ENCODE measurements around the gene OXA1L. TPM values are rescaled to one million over a fixed set of nuclear protein-coding genes. Genes with fewer than 3 reads are reported as not detected.
"Not testable (repeated sequence)": the region's sequence is repeated elsewhere in the genome, so short reads cannot be mapped to it uniquely, and the experiment has no call there.

Gene OXA1L
- total RNA-seq, 8 experiments from 2014 or later = 69.1 to 138 (median 84.1) TPM

DNA sequence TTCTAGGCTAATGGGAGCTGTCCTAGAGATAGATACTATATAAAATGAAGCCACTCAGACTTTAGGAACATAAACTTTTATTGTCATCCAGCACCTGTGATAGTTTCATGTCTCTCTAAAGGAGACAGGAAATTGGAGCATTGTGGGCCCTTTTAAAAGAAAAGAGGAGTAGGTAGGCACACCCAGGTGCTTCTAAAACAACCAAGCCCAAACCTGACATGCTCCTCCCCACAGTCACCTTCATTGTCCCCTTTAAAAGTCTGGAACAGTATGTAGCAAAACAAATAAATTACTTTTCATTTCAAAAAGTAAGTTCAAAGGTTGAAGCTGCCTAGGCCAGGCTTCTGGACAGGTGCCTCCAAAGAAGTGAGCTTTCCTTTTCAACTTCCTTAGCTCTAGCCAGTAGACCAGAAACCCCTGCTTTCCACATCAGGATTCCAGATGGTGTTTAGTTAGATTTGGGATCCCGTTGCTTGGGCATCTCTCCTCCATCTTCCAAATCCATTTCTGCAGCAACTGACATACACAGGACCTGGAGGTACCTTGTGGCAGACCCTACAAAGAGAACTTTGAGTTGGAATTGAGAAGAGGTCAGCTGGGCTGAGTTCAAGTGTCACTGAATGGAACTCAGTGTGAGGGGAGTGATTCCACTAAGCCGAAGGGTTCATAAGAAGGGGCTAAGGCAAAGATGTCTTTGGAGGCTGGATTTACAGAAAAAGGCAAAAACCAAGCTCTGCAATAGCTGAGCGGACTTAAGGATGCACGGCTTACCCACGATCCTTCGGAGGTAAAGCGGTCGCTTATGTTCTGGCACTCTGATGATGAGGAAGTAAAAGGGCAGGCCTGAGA is 6.9 kb downstream of the OXA1L start:
- WGBS, 10 experiments = 67 to 100% (median 95%) methylated on average over 1 to 7 of the region's 8 CpGs; no CpG with 5 or more reads in 2 of the 10 experiments
- Histone ChIP-seq H3K27ac (no peak overlapping the region), H3K4me3 (no peak overlapping the region), H3K4me1 (replicated peaks in 1 of 2) (peaks cover 0 to under 1% of the 10 kb centered on the region in 2 donors)
- ATAC-seq (replicated peaks in 6 of 8) = no peak
- in situ Hi-C loops (cut with MboI; ENCODE audit: low pct_unique_long_range_greater_than_20kb in 2 of 9, low sequenced_read_pairs in 9 of 9, unreplicated experiment in 9 of 9) = no loop called here

DNA sequence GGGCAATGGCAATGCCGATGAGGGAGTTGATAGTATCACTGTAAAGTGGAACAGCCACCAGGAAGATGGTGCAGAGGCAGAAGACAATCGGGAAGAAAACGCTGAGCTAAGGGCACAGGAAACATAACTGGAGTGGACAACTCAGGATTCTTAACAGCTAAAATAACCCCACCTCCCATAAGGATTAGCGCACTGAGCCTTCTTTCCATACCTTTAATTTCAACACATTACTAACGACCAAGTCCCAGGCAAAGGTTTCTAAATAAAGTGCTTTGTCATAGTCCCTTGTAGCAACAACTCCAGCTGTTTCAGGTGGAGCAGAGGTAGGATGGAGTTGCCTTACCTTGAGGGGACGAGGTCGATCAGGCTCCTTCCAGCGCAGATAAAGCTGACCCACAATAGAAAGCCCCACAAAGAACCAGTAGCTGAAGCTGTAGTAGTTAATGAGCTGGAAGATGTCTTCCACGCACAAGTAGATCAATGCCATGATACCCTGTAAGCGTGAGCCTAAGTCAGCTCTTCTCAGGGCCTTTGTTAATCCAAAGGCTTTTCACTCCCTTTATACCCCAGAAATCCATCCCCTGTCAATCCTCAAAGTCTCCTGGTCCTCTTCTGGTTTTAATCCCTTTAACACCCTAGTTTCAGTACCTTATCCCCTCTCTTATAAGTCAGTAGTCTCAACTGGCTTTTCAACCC is 7.7 kb downstream of the OXA1L start:
- Histone ChIP-seq H3K4me1 (replicated peaks in 1 of 2) (no peaks in the 10 kb centered on the region), H3K27ac (no peak overlapping the region), H3K4me3 (no peak overlapping the region)
- no peak for ATAC-seq (replicated peaks in 6 of 8)
- in situ Hi-C loops (cut with MboI; ENCODE audit: low pct_unique_long_range_greater_than_20kb in 2 of 9, low sequenced_read_pairs in 9 of 9, unreplicated experiment in 9 of 9) = no loop called here
- WGBS, 10 experiments = 50 to 100% (median 89%) methylated on average over 1 to 10 of the region's 10 CpGs; no CpG with 5 or more reads in 3 of the 10 experiments

DNA sequence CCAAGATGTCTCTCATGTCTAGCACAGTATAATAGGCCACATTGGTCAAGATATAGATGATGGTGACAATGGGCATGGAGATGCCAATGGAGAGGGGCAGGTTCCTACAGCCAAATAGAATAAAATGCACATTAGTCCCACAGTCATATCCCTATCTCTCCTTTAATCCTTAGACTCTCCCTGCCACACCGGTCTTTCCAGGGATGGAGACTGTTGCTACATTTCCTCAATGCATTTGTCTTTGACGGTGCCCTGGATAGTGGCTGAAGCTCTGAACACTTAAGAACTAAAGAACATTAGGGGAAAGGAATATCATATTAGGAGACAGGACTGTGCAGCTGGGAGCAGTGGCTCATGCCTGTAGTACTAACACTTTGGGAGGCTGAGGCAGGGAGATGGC is 9.7 kb downstream of the OXA1L start:
- no peak for ATAC-seq (replicated peaks in 6 of 8)
- Histone ChIP-seq H3K4me3 (no peak overlapping the region), H3K27ac (no peak overlapping the region), H3K4me1 (replicated peaks in 1 of 2) (no peaks in the 10 kb centered on the region)
- 73 to 100% (median 100%) methylated on average over 1 to 2 of the region's 2 CpGs; no CpG with 5 or more reads in 5 of the 10 experiments for WGBS, 10 experiments
- in situ Hi-C loops (cut with MboI; ENCODE audit: low pct_unique_long_range_greater_than_20kb in 2 of 9, low sequenced_read_pairs in 9 of 9, unreplicated experiment in 9 of 9) = no loop called here

GRCh38 chr14:22776849-22777248 is 10.4 kb downstream of the OXA1L start:
- H3K4me3 ChIP-seq; H3K4me1 ChIP-seq (replicated peaks in 1 of 2); H3K27ac ChIP-seq; ATAC-seq (replicated peaks in 6 of 8); in situ Hi-C loops (cut with MboI; ENCODE audit: low pct_unique_long_range_greater_than_20kb in 2 of 9, low sequenced_read_pairs in 9 of 9, unreplicated experiment in 9 of 9): not testable (repeated sequence)
- 74 to 100% (median 90%) methylated on average over 1 to 7 of the region's 8 CpGs; no CpG with 5 or more reads in 2 of the 10 experiments for WGBS, 10 experiments

DNA sequence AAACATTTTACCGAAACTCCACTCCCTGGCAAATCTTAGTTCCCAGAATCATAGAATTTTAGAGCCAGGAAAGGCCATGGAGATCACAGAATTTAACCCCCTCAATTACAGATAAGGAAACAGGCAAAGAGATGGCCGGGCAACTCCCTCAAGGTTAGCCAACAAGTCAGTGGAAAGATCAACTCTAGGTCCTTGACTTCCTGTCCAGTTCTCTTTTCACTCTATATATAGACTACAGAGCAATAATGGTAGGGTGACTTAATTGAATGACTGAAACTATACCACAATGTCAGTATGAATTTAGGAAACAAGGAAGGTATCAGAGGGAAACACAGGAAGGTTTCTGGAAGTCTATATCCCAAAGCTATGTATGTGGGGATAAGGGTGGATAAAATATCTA is 11.6 kb downstream of the OXA1L start:
- H3K27ac ChIP-seq = no peak overlapping the region
- 83 to 100% (median 90%) methylated on average over 1 to 2 of the region's 2 CpGs; no CpG with 5 or more reads in 5 of the 10 experiments for WGBS, 10 experiments
- no peaks in the 10 kb centered on the region for H3K4me1 ChIP-seq (replicated peaks in 1 of 2)
- no peak for ATAC-seq (replicated peaks in 6 of 8)
- in situ Hi-C loops (cut with MboI; ENCODE audit: low pct_unique_long_range_greater_than_20kb in 2 of 9, low sequenced_read_pairs in 9 of 9, unreplicated experiment in 9 of 9) = no loop called here
- H3K4me3 ChIP-seq = no peak overlapping the region

DNA sequence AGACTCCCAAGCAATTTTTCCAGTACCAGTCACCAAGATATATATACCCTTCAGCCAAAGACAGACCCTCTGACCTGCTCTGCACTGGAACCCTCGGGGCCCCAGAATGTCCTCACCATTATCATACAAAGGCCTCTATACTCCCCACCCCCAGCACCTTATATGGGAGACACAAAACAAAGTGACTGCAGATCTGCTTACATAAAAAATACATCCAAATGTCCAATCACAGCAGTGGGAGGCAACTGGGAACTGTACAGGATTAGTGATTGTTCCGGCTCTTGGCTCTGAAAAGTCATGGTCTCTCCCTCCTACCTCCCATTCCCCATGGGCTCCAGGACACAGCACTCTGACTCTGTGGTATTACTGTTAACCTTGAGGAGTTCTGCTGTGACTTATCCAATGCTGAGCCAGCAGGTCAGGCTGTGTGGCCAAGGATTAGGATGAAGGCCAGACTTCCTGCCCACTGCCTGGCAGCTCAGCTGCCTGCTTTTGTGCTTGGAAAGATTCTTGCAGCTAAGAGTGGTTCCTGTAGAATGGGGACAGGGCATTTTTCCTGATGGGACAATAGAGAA is 13.7 kb downstream of the OXA1L start:
- in situ Hi-C loops (cut with MboI; ENCODE audit: low pct_unique_long_range_greater_than_20kb in 2 of 9, low sequenced_read_pairs in 9 of 9, unreplicated experiment in 9 of 9) = no loop called here
- WGBS, 10 experiments = 33 to 100% (median 60%) methylated on average over 1 to 2 of the region's 2 CpGs; no CpG with 5 or more reads in 5 of the 10 experiments
- H3K4me3 ChIP-seq = no peak overlapping the region

GRCh38 chr14:22780941-22781300 is 14.4 kb downstream of the OXA1L start:
- H3K27ac ChIP-seq = no peak overlapping the region
- no peak overlapping the region for H3K4me3 ChIP-seq
- no peaks in the 10 kb centered on the region for H3K4me1 ChIP-seq (replicated peaks in 1 of 2)
- ATAC-seq (replicated peaks in 6 of 8) = no peak
- in situ Hi-C loops (cut with MboI; ENCODE audit: low pct_unique_long_range_greater_than_20kb in 2 of 9, low sequenced_read_pairs in 9 of 9, unreplicated experiment in 9 of 9) = no loop called here
- WGBS, 10 experiments = 87 to 100% (median 100%) methylated on average over 1 to 4 of the region's 5 CpGs; no CpG with 5 or more reads in 2 of the 10 experiments

More for the DNA sequence above, 13.7 kb downstream of the OXA1L start:
- H3K4me1 ChIP-seq (replicated peaks in 1 of 2) = no peaks in the 10 kb centered on the region
- ATAC-seq (replicated peaks in 6 of 8) = peak in 2 of 8 experiments; percentile 39 to 68
- H3K27ac ChIP-seq = no peak overlapping the region

DNA sequence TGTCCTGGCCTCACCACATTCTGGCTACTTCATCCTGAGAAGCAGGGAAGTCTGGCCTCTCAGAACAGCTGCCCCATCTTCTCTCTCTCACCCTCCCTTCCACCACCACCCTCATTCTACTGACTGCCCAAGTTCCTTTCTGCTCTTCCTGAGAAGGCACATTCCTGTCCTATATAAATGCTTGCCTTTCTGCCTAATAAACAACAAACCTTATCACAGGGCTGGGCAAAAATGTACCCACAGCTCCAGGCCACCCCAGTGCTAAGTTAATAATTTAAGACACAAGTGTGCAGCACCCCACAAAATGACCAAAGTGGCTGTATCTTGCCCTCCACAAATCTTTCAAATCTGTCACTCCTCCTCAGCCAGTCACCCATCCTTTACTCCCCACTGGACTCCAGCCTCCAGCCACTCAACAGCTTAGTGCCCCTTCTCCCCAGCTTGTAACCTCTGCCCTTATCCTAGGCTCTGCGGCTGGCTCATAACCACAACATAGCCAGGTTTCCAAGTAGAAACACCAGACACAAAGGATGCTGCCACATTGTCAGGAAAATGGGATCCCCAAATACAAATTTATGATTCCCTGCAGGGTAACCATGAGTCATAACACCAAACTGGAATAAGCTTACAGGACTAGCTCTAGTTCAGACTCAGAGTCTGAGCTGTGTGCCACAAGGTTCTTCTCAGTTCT is 15.0 kb downstream of the OXA1L start:
- Histone ChIP-seq H3K27ac (no peak overlapping the region), H3K4me1 (replicated peaks in 1 of 2) (no peaks in the 10 kb centered on the region), H3K4me3 (no peak overlapping the region)
- 0 to 40% (median 0%) methylated on average over 1 of the region's 1 CpG; no CpG with 5 or more reads in 4 of the 10 experiments for WGBS, 10 experiments
- ATAC-seq (replicated peaks in 6 of 8) = peak in 1 of 8 experiments; percentile 33
- in situ Hi-C loops (cut with MboI; ENCODE audit: low pct_unique_long_range_greater_than_20kb in 2 of 9, low sequenced_read_pairs in 9 of 9, unreplicated experiment in 9 of 9) = no loop called here

GRCh38 chr14:22786685-22787084 is 20.2 kb downstream of the OXA1L start:
- no peak for ATAC-seq (replicated peaks in 6 of 8)
- H3K27ac ChIP-seq = no peak overlapping the region
- H3K4me3 ChIP-seq = no peak overlapping the region
- no peaks in the 10 kb centered on the region for H3K4me1 ChIP-seq (replicated peaks in 1 of 2)
- 60 to 100% (median 66%) methylated on average over 2 of the region's 4 CpGs; no CpG with 5 or more reads in 7 of the 10 experiments for WGBS, 10 experiments
- in situ Hi-C loops (cut with MboI; ENCODE audit: low pct_unique_long_range_greater_than_20kb in 2 of 9, low sequenced_read_pairs in 9 of 9, unreplicated experiment in 9 of 9) = no loop called here

GRCh38 chr14:22791301-22791700 is 24.8 kb downstream of the OXA1L start:
- Histone ChIP-seq H3K27ac (no peak overlapping the region), H3K4me1 (replicated peaks in 1 of 2) (no peaks in the 10 kb centered on the region), H3K4me3 (no peak overlapping the region)
- ATAC-seq (replicated peaks in 6 of 8) = peak; percentile 24 to 100 (median 94)
- in situ Hi-C loops (cut with MboI; ENCODE audit: low pct_unique_long_range_greater_than_20kb in 2 of 9, low sequenced_read_pairs in 9 of 9, unreplicated experiment in 9 of 9) = no loop called here
- 10 to 89% (median 52%) methylated on average over 2 to 3 of the region's 3 CpGs; no CpG with 5 or more reads in 1 of the 10 experiments for whole genome bisulfite sequencing, 10 experiments

DNA sequence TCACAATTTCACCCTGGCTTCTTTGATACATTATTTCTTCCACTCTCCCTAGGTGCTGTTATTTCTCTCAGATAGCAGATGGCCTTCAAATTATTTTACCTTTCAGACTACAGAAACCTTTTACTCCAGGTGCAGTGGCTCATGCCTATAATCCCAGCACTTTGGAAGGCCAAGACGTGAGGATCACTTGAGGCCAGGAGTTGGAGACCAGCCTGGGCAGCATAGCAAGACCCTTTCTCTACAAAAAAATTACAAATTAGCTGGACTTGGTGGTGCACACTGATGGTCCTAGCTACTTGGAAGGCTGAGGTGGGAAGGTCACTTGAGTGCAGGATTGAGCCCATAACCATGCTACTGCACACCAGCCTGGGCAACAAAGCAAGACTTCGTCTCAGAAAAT is 25.7 kb downstream of the OXA1L start:
- no peaks in the 10 kb centered on the region for H3K4me1 ChIP-seq (replicated peaks in 1 of 2)
- no peak overlapping the region for H3K4me3 ChIP-seq
- H3K27ac ChIP-seq = no peak overlapping the region
- ATAC-seq (replicated peaks in 6 of 8) = no peak
- in situ Hi-C loops (cut with MboI; ENCODE audit: low pct_unique_long_range_greater_than_20kb in 2 of 9, low sequenced_read_pairs in 9 of 9, unreplicated experiment in 9 of 9) = no loop called here
- WGBS, 10 experiments = 60 to 93% (median 83%) methylated on average over 1 to 2 of the region's 2 CpGs; no CpG with 5 or more reads in 5 of the 10 experiments

- not testable (repeated sequence) for H3K27ac ChIP-seq, H3K4me3 ChIP-seq
Observed at GRCh38 chr14:22793550-22793949, 27.1 kb downstream of the OXA1L start.

More at GRCh38 chr14:22793550-22793949, 27.1 kb downstream of the OXA1L start:
- ATAC-seq (replicated peaks in 6 of 8); H3K4me1 ChIP-seq (replicated peaks in 1 of 2); in situ Hi-C loops (cut with MboI; ENCODE audit: low pct_unique_long_range_greater_than_20kb in 2 of 9, low sequenced_read_pairs in 9 of 9, unreplicated experiment in 9 of 9): not testable (repeated sequence)
- WGBS, 10 experiments = 38 to 87% (median 69%) methylated on average over 1 to 4 of the region's 5 CpGs; no CpG with 5 or more reads in 4 of the 10 experiments

All from motor neuron (in vitro differentiated cells).